Heart left ventricle (tissue), 16 donors: ENCODE data around the gene FAM181A. TPM values are rescaled to one million over a fixed set of nuclear protein-coding genes. Genes with fewer than 3 reads are reported as not detected.

Source experiments
- ATAC-seq, 4 donors: fragments of 200-7000 bp; cut with Tn5 transposase; one replicate each; pipeline ENCODE4 v1.9.1; 2020 to 2022; ENCODE audit warnings: moderate library complexity in 4 of 4, mild to moderate bottlenecking in 3 of 4, moderate number of reproducible peaks in 1 of 4
- DNase-seq, 5 donors: peaks; one replicate each; pipeline ENCODE4 v3.0.0-alpha.2; 2020
- H3K27ac ChIP-seq, 12 donors: fragments of 200-600 bp; sonication (generic) in 4 of 12; one replicate each; pipeline versions ENCODE4 v1.5.0 to v1.8.0; 2016 to 2022; ENCODE audit warnings: mild to moderate bottlenecking in 2 of 12
- H3K27me3 ChIP-seq, 9 donors: fragments of 200-600 bp; sonication (generic) in 2 of 9; one replicate each; pipeline versions ENCODE4 v1.5.1 to v1.8.0; 2016 to 2022; ENCODE audit warnings: mild to moderate bottlenecking in 3 of 9
- H3K36me3 ChIP-seq, 9 donors: fragments of 200-600 bp; sonication (generic) in 2 of 9; one replicate each; pipeline versions ENCODE4 v1.5.0 to v1.8.0; 2018 to 2022; ENCODE audit warnings: mild to moderate bottlenecking in 2 of 9
- H3K4me1 ChIP-seq, 12 donors: fragments of 200-600 bp; sonication (generic) in 4 of 12; one replicate each; pipeline versions ENCODE4 v1.5.0 to v1.8.0; 2016 to 2022; ENCODE audit warnings: mild to moderate bottlenecking in 3 of 12
- H3K4me3 ChIP-seq, 12 donors: fragments of 200-600 bp; sonication (generic) in 4 of 12; one replicate each; pipeline versions ENCODE4 v1.5.0 to v1.8.0; 2017 to 2022; ENCODE audit warnings: mild to moderate bottlenecking in 9 of 12, moderate library complexity in 4 of 12
- H3K9me3 ChIP-seq, 12 donors: fragments of 200-600 bp; sonication (generic) in 4 of 12; one replicate each; pipeline versions ENCODE4 v1.5.0 to v1.8.0; 2016 to 2022; ENCODE audit warnings: mild to moderate bottlenecking in 1 of 12
- POLR2A ChIP-seq, 2 donors: fragments of 450-650 bp; IDR thresholded peaks; one replicate each; pipeline ENCODE4 v1.6.1; 2017; ENCODE audit warnings: antibody characterized with exemption in 2 of 2, mild to moderate bottlenecking in 2 of 2, moderate library complexity in 2 of 2
- WGBS, 4 donors: extraction: QIAGEN DNeasy Blood & Tissue Kit in 2 of 4; methylation state at CpG; one replicate each; pipeline versions ENCODE4 v1.1.5 to v1.1.7; 2013 to 2018; 5-methylcytosine and 5-hydroxymethylcytosine counted together
- intact Hi-C, 10 donors: fragments of 100-400 bp; cut with DNase I; formaldehyde crosslinking; loops; one replicate each; pipeline versions ENCODE4 v1.11.1 to v1.14.2; 2022
- polyA plus RNA-seq, 2 donors: library from polyadenylated mRNA; stranded (reverse); fragments of 200-250 nt; gene quantifications; one replicate each; pipeline ENCODE4 v1.2.3, GENCODE V29; 2013
- total RNA-seq, 9 donors: library from RNA; depleted of rRNA in 2 of 9; stranded (reverse); fragments of >200 nt in 2 of 9; fragmentation: NEBNext Ultra II Directional in 3 of 9; extraction: Animal tissue kit (Norgen Biotek cat#: 25700) in 3 of 9; gene quantifications; one replicate each; pipeline versions ENCODE4 v1.1.0 to v1.2.4, GENCODE V29; 2016 to 2023
- TF ChIP-seq, protein P1 (sequence below), 12 donors: fragments of 200-600 bp; sonication (generic) in 4 of 12; IDR thresholded peaks; one replicate each; pipeline versions ENCODE4 v1.5.0 to v1.8.0; 2018 to 2022; ENCODE audit warnings: antibody characterized with exemption in 12 of 12, mild to moderate bottlenecking in 5 of 12
- donor health status: ischemic (EF 13 %, LVEDD 7.1; RV severe dilation, severe dysfunction).
- donor health status: healthy with polysubstance abuse.
- donor health status: DM: no; HTN: yes; CAD: no.
- donor health status: DM: no; HTN: no; CAD: no.
- donor health status: ischemic (EF 25% LVEDD 6.9; RV normal size, moderate dysfunction).
- donor health status: ischemic (EF 25% LVEDD 5.7; RV mildly dilated, moderate dysfunction).
- donor health status: healthy.
- donor health status: DM: yes; HTN: yes; CAD: no.
- donor health status: ischemic (EF 35%, LVEDD 5.7; RV mildly dilated, moderate dysfunction).
- donor health status: nonischemic (EF 11% LVEDD 7.7; RV severe dilation, severe dysfunction).
- donor health status: DM: yes; HTN: yes; CAD: no.
- donor health status: PGD.
- donor health status: ischemic (EF 29% LVEDD 5.4; RV normal size, mild dysfunction).
- donor health status: nonischemic (EF 23%, LVEDD 6.1; RV moderate dilation, normal function).

Gene FAM181A
- total and polyA plus RNA-seq, 11 donors, result not detected

DNA sequence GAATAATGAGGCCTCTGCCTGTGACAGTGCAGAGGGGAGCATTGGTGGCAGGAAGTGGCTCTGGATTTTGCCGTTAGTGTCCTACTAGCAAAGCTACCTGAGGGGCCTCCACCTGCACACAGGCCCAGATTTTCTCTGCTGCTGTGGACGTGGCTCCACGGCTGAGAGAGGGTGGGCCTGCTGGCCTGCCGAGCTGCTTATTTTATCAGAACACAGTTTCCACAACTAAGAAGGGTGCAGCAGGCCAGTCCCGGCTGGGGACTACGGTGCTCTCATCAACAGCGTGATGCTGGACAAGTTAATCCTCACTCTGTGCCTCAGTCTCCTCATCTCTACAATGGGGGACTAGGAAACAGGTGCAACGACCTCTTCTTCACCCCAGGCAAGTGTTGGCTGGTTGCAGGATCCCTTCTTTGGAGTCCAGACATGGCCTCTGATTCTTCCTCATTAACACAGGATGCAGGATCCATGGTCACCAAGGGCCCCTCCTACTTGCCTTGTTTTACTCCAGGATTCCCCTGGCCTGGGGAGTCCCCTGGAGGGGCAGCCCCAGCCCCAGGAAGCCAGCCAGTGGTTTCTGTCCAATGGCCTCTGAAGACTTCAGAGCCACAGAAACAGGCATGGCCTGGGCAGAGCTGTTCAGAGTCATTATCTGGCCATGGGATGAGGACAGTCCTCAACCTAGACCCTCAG is 3.3 kb downstream of the FAM181A start:
- TF ChIP-seq POLR2A (IDR thresholded peaks at IDR 0.05), result no peak
- TF ChIP-seq, protein P1, sequence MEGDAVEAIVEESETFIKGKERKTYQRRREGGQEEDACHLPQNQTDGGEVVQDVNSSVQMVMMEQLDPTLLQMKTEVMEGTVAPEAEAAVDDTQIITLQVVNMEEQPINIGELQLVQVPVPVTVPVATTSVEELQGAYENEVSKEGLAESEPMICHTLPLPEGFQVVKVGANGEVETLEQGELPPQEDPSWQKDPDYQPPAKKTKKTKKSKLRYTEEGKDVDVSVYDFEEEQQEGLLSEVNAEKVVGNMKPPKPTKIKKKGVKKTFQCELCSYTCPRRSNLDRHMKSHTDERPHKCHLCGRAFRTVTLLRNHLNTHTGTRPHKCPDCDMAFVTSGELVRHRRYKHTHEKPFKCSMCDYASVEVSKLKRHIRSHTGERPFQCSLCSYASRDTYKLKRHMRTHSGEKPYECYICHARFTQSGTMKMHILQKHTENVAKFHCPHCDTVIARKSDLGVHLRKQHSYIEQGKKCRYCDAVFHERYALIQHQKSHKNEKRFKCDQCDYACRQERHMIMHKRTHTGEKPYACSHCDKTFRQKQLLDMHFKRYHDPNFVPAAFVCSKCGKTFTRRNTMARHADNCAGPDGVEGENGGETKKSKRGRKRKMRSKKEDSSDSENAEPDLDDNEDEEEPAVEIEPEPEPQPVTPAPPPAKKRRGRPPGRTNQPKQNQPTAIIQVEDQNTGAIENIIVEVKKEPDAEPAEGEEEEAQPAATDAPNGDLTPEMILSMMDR (IDR thresholded peaks at IDR 0.05), result no peak
- peaks cover 0 to 45% (median 24%) of the 10 kb centered on the region in 9 donors for H3K36me3 ChIP-seq
- 76 to 83% (median 80%) methylated on average over 2 to 8 of the region's 8 CpGs for WGBS, 4 donors
- H3K27me3 ChIP-seq, result no peaks in the 10 kb centered on the region
- no peaks in the 10 kb centered on the region for H3K9me3 ChIP-seq
- intact Hi-C loops, result no loop called here
- ATAC-seq, result no peak
- DNase-seq, result no peak
- H3K4me1 ChIP-seq, result no peaks in the 10 kb centered on the region
- no peak overlapping the region for H3K27ac ChIP-seq
- H3K4me3 ChIP-seq, result no peak overlapping the region

DNA sequence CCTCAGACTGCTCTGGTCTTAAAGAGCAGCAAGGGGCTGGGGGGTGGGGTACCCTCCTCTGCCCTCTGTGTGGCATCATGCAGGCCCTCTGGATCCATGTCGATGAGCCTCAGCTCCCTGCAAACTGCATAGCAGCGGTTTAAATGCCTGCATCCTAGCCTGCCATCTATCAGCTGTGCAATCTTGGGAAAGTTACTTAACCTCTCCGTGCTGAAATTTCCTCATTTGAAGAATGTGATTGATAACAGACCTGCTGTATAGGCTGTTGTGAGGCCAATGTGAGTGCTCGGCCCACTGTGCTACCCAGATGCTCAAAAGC is 3.8 kb downstream of the FAM181A start:
- intact Hi-C loops, result no loop called here
- ATAC-seq, result no peak

DNA sequence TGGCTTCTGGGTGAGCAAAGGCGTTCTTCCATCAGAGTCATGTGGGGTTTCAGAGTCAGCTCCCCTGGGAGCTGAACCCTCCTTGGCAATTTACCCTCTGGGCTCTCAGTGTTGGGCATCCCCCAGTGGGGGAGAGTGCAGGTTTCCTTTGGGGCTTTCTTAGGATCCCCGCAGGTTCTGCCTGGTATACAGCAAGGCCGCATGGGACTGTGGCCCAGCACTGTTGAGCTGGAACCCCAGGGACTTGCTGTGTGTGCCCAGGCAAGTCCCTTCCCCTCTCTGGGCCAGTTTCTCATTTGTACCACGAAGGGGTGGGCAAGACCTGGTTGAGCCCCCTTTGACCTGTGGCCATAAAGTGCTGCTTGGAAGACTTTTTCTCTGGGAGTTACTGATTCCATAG is 5.5 kb downstream of the FAM181A start:
- H3K27me3 ChIP-seq, result peaks cover 0 to 4% (median 0%) of the 10 kb centered on the region in 9 donors
- intact Hi-C loops, result no loop called here
- H3K9me3 ChIP-seq, result no peaks in the 10 kb centered on the region
- no peak for ATAC-seq
- no peak overlapping the region for H3K4me3 ChIP-seq
- no peaks in the 10 kb centered on the region for H3K4me1 ChIP-seq
- H3K27ac ChIP-seq, result peak overlapping the region in 1 of 12 donors; percentile 24
- peaks cover 0 to 66% (median 42%) of the 10 kb centered on the region in 9 donors for H3K36me3 ChIP-seq
- 88 to 92% (median 89%) methylated on average over 3 to 4 of the region's 4 CpGs for WGBS, 4 donors
- TF ChIP-seq POLR2A (IDR thresholded peaks at IDR 0.05), result no peak
- TF ChIP-seq, protein P1 (IDR thresholded peaks at IDR 0.05), result no peak
- DNase-seq, result no peak

More for the DNA sequence above, 3.8 kb downstream of the FAM181A start:
- H3K36me3 ChIP-seq, result peaks cover 0 to 49% (median 28%) of the 10 kb centered on the region in 9 donors
- 71 to 78% (median 75%) methylated on average over 4 of the region's 4 CpGs for WGBS, 4 donors
- no peak overlapping the region for H3K27ac ChIP-seq
- TF ChIP-seq, protein P1 (IDR thresholded peaks at IDR 0.05), result no peak
- TF ChIP-seq POLR2A (IDR thresholded peaks at IDR 0.05), result no peak
- H3K4me1 ChIP-seq, result no peaks in the 10 kb centered on the region
- no peaks in the 10 kb centered on the region for H3K27me3 ChIP-seq
- H3K4me3 ChIP-seq, result no peak overlapping the region
- DNase-seq, result no peak
- no peaks in the 10 kb centered on the region for H3K9me3 ChIP-seq

DNA sequence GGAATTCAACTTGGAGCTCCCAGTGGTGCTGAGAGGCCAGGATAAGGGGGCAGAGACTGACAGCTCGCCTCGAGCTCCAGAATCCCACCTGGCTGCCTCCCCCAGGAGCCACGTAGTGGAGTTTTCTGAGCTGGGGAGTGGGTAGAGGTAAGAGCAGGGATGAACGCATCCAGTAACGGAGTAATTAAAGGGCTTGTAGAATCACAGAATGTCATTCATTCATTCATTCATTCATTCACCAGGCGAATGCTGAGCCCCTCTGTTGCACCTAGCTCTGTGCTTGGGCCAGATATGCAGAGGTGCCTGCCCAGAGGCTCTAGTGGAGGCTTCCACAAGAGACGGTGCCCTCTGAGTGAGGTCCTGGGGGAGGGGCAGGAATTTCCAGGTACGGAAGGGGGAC is 8.1 kb downstream of the FAM181A start:
- no peak for TF ChIP-seq POLR2A (IDR thresholded peaks at IDR 0.05)
- TF ChIP-seq, protein P1 (IDR thresholded peaks at IDR 0.05), result no peak
- intact Hi-C loops, result loop anchor here in 1 of 10 donors (5.0 kb wide), 1 partner anchor 67 kb away; no protein-coding TSS in a partner anchor

More for the DNA sequence above, 8.1 kb downstream of the FAM181A start:
- H3K9me3 ChIP-seq, result no peaks in the 10 kb centered on the region
- no peak overlapping the region for H3K4me3 ChIP-seq
- H3K36me3 ChIP-seq, result peaks cover 0 to 85% (median 55%) of the 10 kb centered on the region in 9 donors
- H3K4me1 ChIP-seq, result peaks cover 0 to 13% (median 0%) of the 10 kb centered on the region in 12 donors
- H3K27ac ChIP-seq, result peak overlapping the region in 1 of 12 donors; percentile 47
- peaks cover 0 to 18% (median 7%) of the 10 kb centered on the region in 9 donors for H3K27me3 ChIP-seq
- ATAC-seq (no peak), DNase-seq (no peak)
- 62 to 73% (median 70%) methylated on average over 8 of the region's 8 CpGs for WGBS, 4 donors
